Measurements from ENCODE around the gene CMTM6.
"Not testable (repeated sequence)": the region's sequence is repeated elsewhere in the genome, so short reads cannot be mapped to it uniquely, and the experiment has no call there.

- TF ChIP-seq CSDC2 (CRISPR knock-in tag; IDR thresholded peaks at IDR 0.05); RARB (CRISPR knock-in tag; IDR thresholded peaks at IDR 0.05); PATZ1 (CRISPR knock-in tag; IDR thresholded peaks at IDR 0.05; ENCODE audit: borderline replicate concordance); ZFP3 (CRISPR knock-in tag; IDR thresholded peaks at IDR 0.05); ARNTL (CRISPR knock-in tag; IDR thresholded peaks at IDR 0.05; ENCODE audit: borderline replicate concordance, low read depth); ZNF8 (CRISPR knock-in tag; IDR thresholded peaks at IDR 0.05); ZC3H10 (CRISPR knock-in tag; IDR thresholded peaks at IDR 0.05); POU6F1 (CRISPR knock-in tag; IDR thresholded peaks at IDR 0.05; ENCODE audit: borderline replicate concordance, low read depth); TCF4 (CRISPR knock-in tag; IDR thresholded peaks at IDR 0.05; ENCODE audit: borderline replicate concordance); TOX (CRISPR knock-in tag; IDR thresholded peaks at IDR 0.05; ENCODE audit: borderline replicate concordance); OSR1 (CRISPR knock-in tag; IDR thresholded peaks at IDR 0.05): not testable (repeated sequence)
- TF ChIP-seq, protein P1, sequence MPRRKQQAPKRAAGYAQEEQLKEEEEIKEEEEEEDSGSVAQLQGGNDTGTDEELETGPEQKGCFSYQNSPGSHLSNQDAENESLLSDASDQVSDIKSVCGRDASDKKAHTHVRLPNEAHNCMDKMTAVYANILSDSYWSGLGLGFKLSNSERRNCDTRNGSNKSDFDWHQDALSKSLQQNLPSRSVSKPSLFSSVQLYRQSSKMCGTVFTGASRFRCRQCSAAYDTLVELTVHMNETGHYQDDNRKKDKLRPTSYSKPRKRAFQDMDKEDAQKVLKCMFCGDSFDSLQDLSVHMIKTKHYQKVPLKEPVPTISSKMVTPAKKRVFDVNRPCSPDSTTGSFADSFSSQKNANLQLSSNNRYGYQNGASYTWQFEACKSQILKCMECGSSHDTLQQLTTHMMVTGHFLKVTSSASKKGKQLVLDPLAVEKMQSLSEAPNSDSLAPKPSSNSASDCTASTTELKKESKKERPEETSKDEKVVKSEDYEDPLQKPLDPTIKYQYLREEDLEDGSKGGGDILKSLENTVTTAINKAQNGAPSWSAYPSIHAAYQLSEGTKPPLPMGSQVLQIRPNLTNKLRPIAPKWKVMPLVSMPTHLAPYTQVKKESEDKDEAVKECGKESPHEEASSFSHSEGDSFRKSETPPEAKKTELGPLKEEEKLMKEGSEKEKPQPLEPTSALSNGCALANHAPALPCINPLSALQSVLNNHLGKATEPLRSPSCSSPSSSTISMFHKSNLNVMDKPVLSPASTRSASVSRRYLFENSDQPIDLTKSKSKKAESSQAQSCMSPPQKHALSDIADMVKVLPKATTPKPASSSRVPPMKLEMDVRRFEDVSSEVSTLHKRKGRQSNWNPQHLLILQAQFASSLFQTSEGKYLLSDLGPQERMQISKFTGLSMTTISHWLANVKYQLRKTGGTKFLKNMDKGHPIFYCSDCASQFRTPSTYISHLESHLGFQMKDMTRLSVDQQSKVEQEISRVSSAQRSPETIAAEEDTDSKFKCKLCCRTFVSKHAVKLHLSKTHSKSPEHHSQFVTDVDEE (CRISPR knock-in tag; IDR thresholded peaks at IDR 0.05): not testable (repeated sequence)
Observed at GRCh38 chr3:32462191-32462986, 40.3 kb downstream of the CMTM6 start.
